BJ (cell line): Measurements from ENCODE around the gene C15orf62. TPM values are rescaled to one million over a fixed set of nuclear protein-coding genes. Genes with fewer than 3 reads are reported as not detected.

ENCODE experiments used
- CTCF ChIA-PET: fragments of 350-600 bp; formaldehyde crosslinking; extraction: SDS; loops from one replicate; lab custom pipeline; 2021; ENCODE audit warnings: antibody characterized with exemption, inconsistent platforms; lab: Yijun Ruan, JAX
- POLR2A ChIA-PET: fragments of 300-600 bp; sonication (Branson Sonifier 250); formaldehyde crosslinking; extraction: SDS; loops from one replicate; lab custom pipeline; 2021; ENCODE audit warnings: antibody characterized with exemption; lab: Charles Lee
- DNase-seq: peaks from one replicate; pipeline ENCODE4 v3.0.0-alpha.2; 2011; ENCODE audit warnings: low read depth
- H3K27me3 ChIP-seq: 2 replicates; pipeline ENCODE4 v1.6.0; 2011; ENCODE audit warnings: low read length; ENCODE audit not compliant: control insufficient read depth, insufficient read depth
- H3K36me3 ChIP-seq: 2 replicates; pipeline ENCODE4 v1.5.1; 2011; ENCODE audit warnings: low read length; ENCODE audit not compliant: control insufficient read depth, insufficient read depth
- H3K4me3 ChIP-seq: 2 replicates; pipeline ENCODE4 v1.5.1; 2011; ENCODE audit warnings: low read depth, mild to moderate bottlenecking, control low read depth, low read length
- CTCF ChIP-seq: IDR thresholded peaks from 2 replicates; pipeline ENCODE4 v1.5.1; 2011; ENCODE audit warnings: low read depth, mild to moderate bottlenecking, control low read depth, inconsistent platforms, low read length, moderate library complexity; ENCODE audit not compliant: insufficient read depth
- polyA plus RNA-seq: library from polyadenylated mRNA; depleted of rRNA; stranded (reverse); fragments of >200 nt; gene quantifications from 2 replicates; pipeline ENCODE4 v1.2.3, GENCODE V29; 2011

Gene C15orf62
- polyA plus RNA-seq, 1 experiment, result 0.04 TPM

- TF ChIP-seq CTCF, result no peak
- Histone ChIP-seq H3K4me3 (peak overlapping the region; percentile 54), H3K27me3 (peaks cover 1% of the 10 kb centered on the region; the same call in 1 of the 2 replicates), H3K36me3 (peaks cover 1% of the 10 kb centered on the region; the same call in 1 of the 2 replicates)
- CTCF ChIA-PET, result interaction anchor here (0.9 to 1.9 kb wide), 5 partner anchors 16 to 131 kb away, joined by 3 to 7 read pairs (median 3); partner anchors contain the start of genes SPINT1 and VPS18
- POLR2A ChIA-PET, result interaction anchor here (0.6 kb wide), 1 partner anchor 174 kb away, joined by 4 read pairs; no protein-coding TSS in a partner anchor
- no peak for DNase-seq
These were observed 6.6 kb upstream of the C15orf62 start for GRCh38 chr15:40762919-40763800.

- no peak for DNase-seq
- CTCF ChIA-PET, result interaction anchor here (0.7 to 1.9 kb wide), 8 partner anchors 13 to 130 kb away, joined by 3 to 7 read pairs (median 3); partner anchors contain the start of genes SPINT1 and VPS18
- TF ChIP-seq CTCF, result peak; percentile 33
- POLR2A ChIA-PET, result interaction anchor here (0.6 kb wide), 1 partner anchor 174 kb away, joined by 4 read pairs; no protein-coding TSS in a partner anchor
- Histone ChIP-seq H3K27me3 (peaks cover 1% of the 10 kb centered on the region; the same call in 1 of the 2 replicates), H3K36me3 (peaks cover 1% of the 10 kb centered on the region; the same call in 1 of the 2 replicates), H3K4me3 (peak within 1 kb of the TSS; percentile 54)
These were observed 5.8 kb upstream of the C15orf62 start, which contains the start of gene GCHFR for GRCh38 chr15:40763801-40764628. TSS of gene GCHFR (plus strand) at chr15:40764068. CDS start at chr15:40764181, 113 bp downstream.

- Histone ChIP-seq H3K27me3 (peaks cover 1% of the 10 kb centered on the region; the same call in 1 of the 2 replicates), H3K36me3 (peaks cover 1% of the 10 kb centered on the region; the same call in 1 of the 2 replicates), H3K4me3 (peak overlapping the region; percentile 54)
- DNase-seq, result no peak
- CTCF ChIA-PET, result interaction anchor here (0.7 to 1.9 kb wide), 8 partner anchors 12 to 130 kb away, joined by 3 to 7 read pairs (median 4); partner anchors contain the start of gene VPS18
- no peak for TF ChIP-seq CTCF
- POLR2A ChIA-PET, result no interaction called here
These were observed 5.1 kb upstream of the C15orf62 start for GRCh38 chr15:40764629-40765103.

GRCh38 chr15:40766194-40766815, 3.5 kb upstream of the C15orf62 start:
- Histone ChIP-seq H3K4me3 (no peak overlapping the region), H3K36me3 (peaks cover 6% of the 10 kb centered on the region; the same call in 1 of the 2 replicates), H3K27me3 (no peaks in the 10 kb centered on the region)
- ChIA-PET CTCF (interaction anchor here (0.6 to 1.2 kb wide), 3 partner anchors 91 to 566 kb away, joined by 3 to 6 read pairs (median 4); partner anchors contain the start of gene NUSAP1), POLR2A (no interaction called here)
- DNase-seq, result no peak
- no peak for TF ChIP-seq CTCF
